Stimulated activated CD8-positive, alpha-beta memory T cell treated with anti-CD3 and anti-CD28 coated beads, Interleukin-12 subunit alpha, Interleukin-12 subunit beta, amount 100 ng/mL, for 4 hours (primary cell): Measurements from ENCODE around the gene NLN.

ENCODE experiments used
- DNase-seq: peaks from one replicate; pipeline ENCODE4 v3.0.0-alpha.2; 2020; ENCODE audit warnings: low read depth

NLN gene

DNA sequence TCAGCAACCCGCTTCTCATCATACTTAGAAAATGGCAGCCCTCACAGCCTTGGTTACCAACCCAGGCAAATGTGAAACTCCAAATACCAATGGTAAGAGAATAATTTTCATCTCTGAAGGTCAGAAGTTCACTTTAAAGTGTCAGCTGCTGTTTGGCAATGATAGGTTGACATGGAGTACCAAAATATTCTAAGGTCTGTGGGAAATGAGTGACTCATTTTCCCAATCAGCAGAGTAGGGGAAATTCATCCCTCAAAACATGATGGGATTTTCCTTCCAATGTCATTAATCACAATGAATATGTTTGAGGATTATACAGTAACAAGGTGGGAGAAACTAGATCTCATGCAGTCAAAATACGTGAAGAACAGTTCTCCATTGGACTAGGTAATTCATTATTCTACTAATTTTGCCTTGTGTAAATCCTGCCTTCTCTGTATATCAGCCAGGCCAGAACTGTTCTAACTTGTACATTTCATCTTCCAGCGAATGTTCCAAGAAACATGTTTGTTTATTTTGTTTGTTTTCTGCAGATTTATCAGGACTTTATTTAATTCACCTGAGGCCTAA, 151.3 kb downstream of the NLN start:
- DNase-seq = no peak

DNA sequence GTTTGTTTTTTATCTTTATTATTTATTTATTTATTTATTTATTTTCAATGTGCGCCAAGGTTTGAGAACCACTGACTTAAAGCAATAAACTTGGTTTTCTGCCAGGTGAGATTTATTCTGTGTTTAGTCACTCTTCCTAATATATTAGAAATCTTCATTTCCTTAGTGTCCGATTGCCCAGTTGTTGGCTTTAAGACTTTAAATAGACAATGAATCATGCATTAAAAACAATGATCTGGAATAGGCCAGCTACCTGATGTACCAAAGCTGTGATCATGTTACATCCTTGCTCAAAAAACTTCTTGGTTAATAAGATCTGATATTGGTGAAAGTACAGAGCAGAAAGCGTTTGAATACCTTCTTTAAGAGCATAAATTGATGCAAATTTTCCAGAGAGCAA, 152.2 kb downstream of the NLN start:
- DNase-seq = no peak

DNA sequence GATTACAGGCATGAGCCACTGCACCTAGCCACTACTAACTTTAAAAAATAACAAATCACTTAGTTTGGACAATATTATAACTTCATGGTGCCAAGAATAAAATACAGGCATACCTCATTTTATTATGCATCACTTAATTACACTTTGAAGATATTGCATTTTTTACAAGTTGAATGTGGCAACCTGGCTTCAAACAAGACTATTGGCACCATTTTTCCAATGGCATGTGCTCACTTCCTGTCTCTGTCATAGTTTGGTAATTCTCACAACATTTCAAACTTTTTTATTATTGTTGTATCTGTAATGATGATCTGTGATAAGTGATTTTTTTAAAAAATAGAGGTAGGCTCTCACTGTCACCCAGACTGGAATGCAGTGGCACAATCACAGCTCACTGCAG, 154.5 kb downstream of the NLN start:
- no peak for DNase-seq

DNA sequence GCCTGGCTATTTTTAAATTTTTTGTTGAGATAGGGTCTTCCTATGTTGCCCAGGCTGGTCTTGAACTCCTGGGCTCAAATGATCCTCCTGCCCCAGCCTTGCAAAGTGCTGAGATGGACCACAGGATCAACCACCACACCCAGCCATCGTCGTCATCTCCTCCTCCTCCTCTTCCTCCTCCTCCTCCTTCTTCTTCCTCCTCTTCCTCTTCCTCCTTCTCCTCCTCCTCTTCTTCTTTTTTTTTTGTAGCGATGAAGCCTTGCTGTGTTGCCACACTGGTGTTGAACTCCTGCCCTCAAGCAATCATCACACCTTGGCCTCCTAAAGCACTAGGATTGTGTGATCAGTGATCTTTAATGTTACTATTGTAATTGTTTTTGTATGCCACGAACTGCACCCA, 155.0 kb downstream of the NLN start:
- DNase-seq = no peak
